M059J (cell line): Measurements from ENCODE around the gene CHMP4B. TPM values are rescaled to one million over a fixed set of nuclear protein-coding genes. Genes with fewer than 3 reads are reported as not detected.
A peak's percentile ranks its signal among the peaks of the same experiment; 100 is the strongest.

Source experiments
- DNase-seq: peaks from one replicate; pipeline ENCODE4 v3.0.0-alpha.2; 2012; ENCODE audit warnings: low read depth
- total RNA-seq: library from RNA; depleted of rRNA; stranded (reverse); fragments of >200 nt; shearing (Covaris generic); gene quantifications from 2 replicates; pipeline ENCODE4 v1.2.3, GENCODE V29; 2014

Gene CHMP4B
- total RNA-seq, 1 experiment from 2014 or later: 81.9 TPM

- DNase-seq: peak; percentile 36
These were observed 10.2 kb downstream of the CHMP4B start for GRCh38 chr20:33821270-33821836.

- no peak for DNase-seq
These were observed 11.3 kb downstream of the CHMP4B start for GRCh38 chr20:33822423-33822822.

GRCh38 chr20:33822991-33823390 lies 11.8 kb downstream of the CHMP4B start:
- no peak for DNase-seq

GRCh38 chr20:33824852-33825251 lies 13.7 kb downstream of the CHMP4B start:
- DNase-seq: no peak

- DNase-seq: no peak
These were observed 14.5 kb downstream of the CHMP4B start for GRCh38 chr20:33825340-33826269.

- peak; percentile 38 for DNase-seq
These were observed 15.2 kb downstream of the CHMP4B start for GRCh38 chr20:33826270-33826897.

GRCh38 chr20:33827109-33827508 lies 16.0 kb downstream of the CHMP4B start:
- no peak for DNase-seq

GRCh38 chr20:33827634-33828325 lies 16.6 kb downstream of the CHMP4B start:
- DNase-seq: no peak

GRCh38 chr20:33828326-33828844 lies 17.2 kb downstream of the CHMP4B start:
- no peak for DNase-seq

- DNase-seq: no peak
These were observed 17.9 kb downstream of the CHMP4B start for GRCh38 chr20:33828967-33829560.

GRCh38 chr20:33829636-33830035 lies 18.5 kb downstream of the CHMP4B start:
- DNase-seq: no peak

- no peak for DNase-seq
These were observed 19.2 kb downstream of the CHMP4B start for GRCh38 chr20:33830371-33830770.

GRCh38 chr20:33832103-33832804 lies 21.1 kb downstream of the CHMP4B start:
- no peak for DNase-seq

- DNase-seq: no peak
These were observed 22.2 kb downstream of the CHMP4B start for GRCh38 chr20:33833333-33833732.

- no peak for DNase-seq
These were observed 24.5 kb downstream of the CHMP4B start for GRCh38 chr20:33835615-33836172.

- DNase-seq: no peak
These were observed 25.1 kb downstream of the CHMP4B start for GRCh38 chr20:33836277-33836676.

GRCh38 chr20:33837096-33837830 lies 26.1 kb downstream of the CHMP4B start:
- DNase-seq: no peak

- DNase-seq: no peak
These were observed 27.1 kb downstream of the CHMP4B start for GRCh38 chr20:33838035-33838864.

GRCh38 chr20:33839591-33839990 lies 28.4 kb downstream of the CHMP4B start:
- no peak for DNase-seq
